Tibial nerve (tissue), 4 donors: ENCODE results near the gene CCDC24. TPM values are rescaled to one million over a fixed set of nuclear protein-coding genes. Genes with fewer than 3 reads are reported as not detected.

Experiments
- DNase-seq, 2 donors: peaks; one replicate each; pipeline ENCODE4 v3.0.0-alpha.2; 2019; ENCODE audit warnings: low spot score in 2 of 2
- H3K27ac ChIP-seq, 4 donors: fragments of 200-600 bp; sonication (generic) in 3 of 4; one replicate each; pipeline ENCODE4 v1.5.1; 2017 to 2019; ENCODE audit warnings: mild to moderate bottlenecking in 1 of 4
- H3K27me3 ChIP-seq, 2 donors: fragments of 200-600 bp; sonication (generic) in 1 of 2; one replicate each; pipeline versions ENCODE4 v1.5.1 to v1.6.0; 2017 to 2019
- H3K36me3 ChIP-seq, 3 donors: fragments of 200-600 bp; sonication (generic); one replicate each; pipeline ENCODE4 v1.5.1; 2018 to 2019
- H3K4me1 ChIP-seq, 4 donors: fragments of 200-600 bp; sonication (generic) in 3 of 4; one replicate each; pipeline ENCODE4 v1.5.1; 2017 to 2019
- H3K4me3 ChIP-seq, 4 donors: fragments of 200-600 bp; sonication (generic) in 3 of 4; one replicate each; pipeline ENCODE4 v1.5.1; 2017 to 2019; ENCODE audit warnings: mild to moderate bottlenecking in 1 of 4, moderate library complexity in 1 of 4
- H3K9me3 ChIP-seq, 4 donors: fragments of 200-600 bp; sonication (generic) in 3 of 4; one replicate each; pipeline ENCODE4 v1.5.1; 2017 to 2019
- EP300 ChIP-seq, 2 donors: sonication (generic); formaldehyde crosslinking; IDR thresholded peaks; one replicate each; pipeline ENCODE4 v1.6.1; 2017; ENCODE audit warnings: antibody characterized with exemption in 2 of 2, mild to moderate bottlenecking in 1 of 2
- POLR2A ChIP-seq, 2 donors: fragments of 450-650 bp; IDR thresholded peaks; one replicate each; pipeline ENCODE4 v1.6.1; 2017; ENCODE audit warnings: antibody characterized with exemption in 2 of 2, mild to moderate bottlenecking in 2 of 2, moderate library complexity in 2 of 2
- WGBS, 2 donors: methylation state at CpG; one replicate each; pipeline ENCODE4 v1.1.5; 2018; 5-methylcytosine and 5-hydroxymethylcytosine counted together
- total RNA-seq, 4 donors: library from RNA; depleted of rRNA; stranded (reverse); fragments of >200 nt; gene quantifications; one replicate each; pipeline ENCODE4 v1.1.0, GENCODE V29; 2016
- TF ChIP-seq, protein P1 (sequence below), 5 experiments: fragments of 200-600 bp in 3 of 5; fragments of 450-650 bp in 2 of 5; sonication (generic) in 3 of 5; IDR thresholded peaks; one replicate each; pipeline ENCODE4 v1.5.1; 2016 to 2019; ENCODE audit warnings: antibody characterized with exemption in 5 of 5, mild to moderate bottlenecking in 3 of 5, moderate library complexity in 2 of 5

Gene CCDC24
- total RNA-seq, 4 donors from 2014 or later, result 5.4 to 18.8 (median 8.9) TPM

GRCh38 chr1:44002606-44003157 lies 11.3 kb downstream of the CCDC24 start:
- peaks cover 0 to 16% (median 0%) of the 10 kb centered on the region in 4 donors for H3K4me1 ChIP-seq
- no peaks in the 10 kb centered on the region for H3K9me3 ChIP-seq
- H3K4me3 ChIP-seq, result no peak overlapping the region
- peaks cover 0 to 23% (median 0%) of the 10 kb centered on the region in 3 donors for H3K36me3 ChIP-seq
- no peak for DNase-seq
- TF ChIP-seq, protein P1, sequence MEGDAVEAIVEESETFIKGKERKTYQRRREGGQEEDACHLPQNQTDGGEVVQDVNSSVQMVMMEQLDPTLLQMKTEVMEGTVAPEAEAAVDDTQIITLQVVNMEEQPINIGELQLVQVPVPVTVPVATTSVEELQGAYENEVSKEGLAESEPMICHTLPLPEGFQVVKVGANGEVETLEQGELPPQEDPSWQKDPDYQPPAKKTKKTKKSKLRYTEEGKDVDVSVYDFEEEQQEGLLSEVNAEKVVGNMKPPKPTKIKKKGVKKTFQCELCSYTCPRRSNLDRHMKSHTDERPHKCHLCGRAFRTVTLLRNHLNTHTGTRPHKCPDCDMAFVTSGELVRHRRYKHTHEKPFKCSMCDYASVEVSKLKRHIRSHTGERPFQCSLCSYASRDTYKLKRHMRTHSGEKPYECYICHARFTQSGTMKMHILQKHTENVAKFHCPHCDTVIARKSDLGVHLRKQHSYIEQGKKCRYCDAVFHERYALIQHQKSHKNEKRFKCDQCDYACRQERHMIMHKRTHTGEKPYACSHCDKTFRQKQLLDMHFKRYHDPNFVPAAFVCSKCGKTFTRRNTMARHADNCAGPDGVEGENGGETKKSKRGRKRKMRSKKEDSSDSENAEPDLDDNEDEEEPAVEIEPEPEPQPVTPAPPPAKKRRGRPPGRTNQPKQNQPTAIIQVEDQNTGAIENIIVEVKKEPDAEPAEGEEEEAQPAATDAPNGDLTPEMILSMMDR (IDR thresholded peaks at IDR 0.05), result no peak
- TF ChIP-seq EP300 (IDR thresholded peaks at IDR 0.05), result no peak
- no peak for TF ChIP-seq POLR2A (IDR thresholded peaks at IDR 0.05)
- H3K27me3 ChIP-seq, result no peaks in the 10 kb centered on the region
- 74 to 84% methylated on average over 12 to 14 of the region's 14 CpGs for WGBS, 2 donors
- H3K27ac ChIP-seq, result no peak overlapping the region

DNA sequence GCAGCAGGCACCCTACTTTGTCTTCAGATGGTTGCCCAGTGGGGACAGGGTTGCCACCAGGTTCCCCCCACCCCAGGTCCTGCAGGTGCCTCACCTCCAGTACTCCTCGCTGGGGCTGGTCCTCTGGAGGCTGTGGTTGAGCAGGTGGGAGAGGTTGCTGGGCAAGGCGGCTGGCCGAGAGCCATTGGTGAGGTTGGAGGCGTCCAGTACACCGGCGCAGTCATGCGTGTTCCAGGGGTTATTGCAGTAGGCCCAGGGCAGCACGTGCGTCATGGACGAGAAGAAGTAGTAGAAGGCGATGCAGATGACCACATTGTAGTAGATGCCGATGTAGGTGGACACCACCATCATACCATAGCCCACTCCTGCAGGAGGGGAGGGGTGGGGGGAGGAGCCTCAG lies 16.9 kb downstream of the CCDC24 start:
- WGBS, 2 donors, result 92 to 95% methylated on average over 12 of the region's 12 CpGs
- peaks cover 0 to 50% (median 16%) of the 10 kb centered on the region in 4 donors for H3K4me1 ChIP-seq
- no peaks in the 10 kb centered on the region for H3K9me3 ChIP-seq
- no peaks in the 10 kb centered on the region for H3K27me3 ChIP-seq
- TF ChIP-seq EP300 (IDR thresholded peaks at IDR 0.05) (no peak), POLR2A (IDR thresholded peaks at IDR 0.05) (no peak)
- TF ChIP-seq, protein P1 (IDR thresholded peaks at IDR 0.05), result no peak
- H3K4me3 ChIP-seq, result no peak overlapping the region
- H3K27ac ChIP-seq, result no peak overlapping the region
- H3K36me3 ChIP-seq, result no peaks in the 10 kb centered on the region
- DNase-seq, result no peak

DNA sequence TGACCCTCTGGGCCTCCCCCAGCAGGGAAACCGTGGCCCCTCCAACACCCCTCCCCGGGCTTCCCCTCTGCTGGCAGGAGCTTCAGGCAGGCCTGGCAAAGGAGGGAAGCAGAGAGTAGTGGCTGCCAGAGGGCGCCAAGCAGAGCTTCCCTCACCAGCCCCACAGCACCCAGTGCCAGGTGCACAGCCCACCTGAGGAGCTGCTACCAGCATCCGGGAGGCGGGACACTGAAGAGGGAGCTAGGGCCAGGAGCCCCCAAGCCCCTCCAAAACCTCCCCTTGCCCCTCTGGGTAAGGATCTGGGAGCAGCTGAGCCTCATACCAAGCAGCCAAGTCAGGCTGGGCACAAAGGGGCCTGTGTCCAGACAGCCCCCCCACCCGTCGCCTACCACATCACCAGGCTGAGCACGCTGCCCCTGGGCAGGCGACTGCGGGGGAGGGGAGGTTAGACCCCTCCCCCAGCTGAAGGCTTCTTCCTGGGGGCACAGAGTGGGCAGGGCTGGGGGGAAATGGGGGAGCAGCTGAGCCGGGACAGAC lies 19.6 kb downstream of the CCDC24 start:
- WGBS, 2 donors, result 31 to 62% methylated on average over 3 to 11 of the region's 11 CpGs
- Histone ChIP-seq H3K9me3 (no peaks in the 10 kb centered on the region), H3K27me3 (no peaks in the 10 kb centered on the region), H3K4me1 (peaks cover 0 to 73% (median 29%) of the 10 kb centered on the region in 4 donors), H3K4me3 (no peak overlapping the region), H3K27ac (peak overlapping the region in 3 of 4 donors; percentile 19 to 82 (median 76)), H3K36me3 (no peaks in the 10 kb centered on the region)
- no peak for DNase-seq
- TF ChIP-seq, protein P1 (IDR thresholded peaks at IDR 0.05), result no peak
- no peak for TF ChIP-seq POLR2A (IDR thresholded peaks at IDR 0.05)
- TF ChIP-seq EP300 (IDR thresholded peaks at IDR 0.05), result peak in 1 of 2 donors; percentile 22

- H3K4me3 ChIP-seq, result no peak overlapping the region
- H3K4me1 ChIP-seq, result peaks cover 0 to 70% (median 31%) of the 10 kb centered on the region in 4 donors
- no peaks in the 10 kb centered on the region for H3K27me3 ChIP-seq
- no peak for TF ChIP-seq EP300 (IDR thresholded peaks at IDR 0.05)
- TF ChIP-seq, protein P1 (IDR thresholded peaks at IDR 0.05), result no peak
- DNase-seq, result no peak
- no peaks in the 10 kb centered on the region for H3K9me3 ChIP-seq
- no peaks in the 10 kb centered on the region for H3K36me3 ChIP-seq
- H3K27ac ChIP-seq, result peak overlapping the region in 1 of 4 donors; percentile 76
- 27 to 51% methylated on average over 2 of the region's 2 CpGs for WGBS, 2 donors
Measured at GRCh38 chr1:44012404-44012803, 21.0 kb downstream of the CCDC24 start.

DNA sequence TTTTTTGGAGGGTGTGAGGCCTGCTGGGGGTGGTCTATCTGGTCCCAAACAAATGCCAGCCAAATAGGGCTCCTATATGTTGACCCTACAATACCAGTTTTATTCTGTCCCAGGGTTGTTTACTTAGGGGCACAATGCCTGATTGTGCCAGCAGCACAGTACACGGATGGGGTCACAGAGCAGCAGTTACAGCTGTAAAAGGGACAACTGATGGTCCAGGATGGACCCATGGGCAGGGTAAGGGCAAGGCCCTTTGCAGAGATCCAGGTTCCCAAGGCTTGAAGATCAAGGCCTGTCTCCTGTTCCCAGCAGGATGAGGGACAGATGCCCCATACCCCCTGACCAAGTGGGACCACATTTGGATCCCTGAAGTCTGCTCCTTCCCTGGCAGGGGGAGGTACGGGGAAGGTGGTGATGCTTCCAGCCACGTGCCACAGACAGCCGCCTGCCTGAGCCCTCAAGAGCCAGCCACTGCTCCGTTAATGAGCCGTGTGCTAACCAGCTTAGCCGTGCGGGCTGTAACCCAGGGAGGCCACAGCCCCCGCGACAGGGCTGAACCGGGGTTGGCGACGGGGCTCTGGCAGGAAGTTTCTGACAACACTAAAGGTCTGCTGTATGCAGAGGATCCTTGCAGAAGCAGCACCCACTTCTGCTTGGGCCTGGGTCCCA lies 21.7 kb downstream of the CCDC24 start:
- no peaks in the 10 kb centered on the region for H3K27me3 ChIP-seq
- no peaks in the 10 kb centered on the region for H3K36me3 ChIP-seq
- no peaks in the 10 kb centered on the region for H3K9me3 ChIP-seq
- peaks cover 0 to 69% (median 31%) of the 10 kb centered on the region in 4 donors for H3K4me1 ChIP-seq
- no peak for DNase-seq
- peak overlapping the region in 2 of 4 donors; percentile 17 to 47 for H3K27ac ChIP-seq
- WGBS, 2 donors, result 27 to 51% methylated on average over 13 of the region's 13 CpGs
- TF ChIP-seq, protein P1 (IDR thresholded peaks at IDR 0.05), result no peak
- TF ChIP-seq POLR2A (IDR thresholded peaks at IDR 0.05) (no peak), EP300 (IDR thresholded peaks at IDR 0.05) (no peak)
- no peak overlapping the region for H3K4me3 ChIP-seq
